Neural progenitor cell (in vitro differentiated cells): Measurements from ENCODE around the gene PCDHGA12. TPM values are rescaled to one million over a fixed set of nuclear protein-coding genes. Genes with fewer than 3 reads are reported as not detected.

Experiments used
- DNase-seq: peaks from one replicate; pipeline ENCODE4 v3.0.0-alpha.2; 2016; ENCODE audit warnings: low spot score
- H2AFZ ChIP-seq: fragments of 200-600 bp; sonication (generic); replicated peaks from 2 replicates; pipeline ENCODE4 v1.6.1; 2016; ENCODE audit warnings: antibody characterized with exemption
- H3F3A ChIP-seq: fragments of 200-600 bp; sonication (generic); 2 replicates; pipeline ENCODE4 v1.6.1; 2016; ENCODE audit warnings: antibody characterized with exemption, low read depth
- H3K27ac ChIP-seq: fragments of 200-600 bp; sonication (generic); 2 replicates; pipeline ENCODE4 v1.5.1; 2016; ENCODE audit warnings: mild to moderate bottlenecking
- H3K27me3 ChIP-seq: fragments of 200-600 bp; sonication (generic); 2 replicates; pipeline ENCODE4 v1.6.1; 2016; ENCODE audit warnings: mild to moderate bottlenecking, moderate library complexity
- H3K36me3 ChIP-seq: fragments of 200-600 bp; sonication (generic); 2 replicates; pipeline ENCODE4 v1.5.1; 2016
- H3K4me1 ChIP-seq: fragments of 200-600 bp; sonication (generic); 2 replicates; pipeline ENCODE4 v1.6.1; 2016; ENCODE audit warnings: mixed run types
- H3K4me2 ChIP-seq: fragments of 200-600 bp; sonication (generic); 2 replicates; pipeline ENCODE4 v1.6.1; 2016
- H3K4me3 ChIP-seq: fragments of 200-600 bp; sonication (generic); 2 replicates; pipeline ENCODE4 v1.5.1; 2016
- H3K79me2 ChIP-seq: fragments of 200-600 bp; sonication (generic); 2 replicates; pipeline ENCODE4 v1.6.1; 2016; ENCODE audit warnings: low read depth
- H3K9ac ChIP-seq: fragments of 200-600 bp; sonication (generic); 2 replicates; pipeline ENCODE4 v1.6.1; 2016
- H3K9me3 ChIP-seq: fragments of 200-600 bp; sonication (generic); 2 replicates; pipeline ENCODE4 v1.5.1; 2016; ENCODE audit warnings: low read depth
- H4K20me1 ChIP-seq: fragments of 200-600 bp; sonication (generic); 2 replicates; pipeline ENCODE4 v1.6.1; 2016; ENCODE audit warnings: low read depth
- H3K27ac Mint-ChIP-seq: 3 replicates; pipeline ENCODE4 v1.8.0; 2021; ENCODE audit warnings: mixed read lengths
- H3K27me3 Mint-ChIP-seq: 2 replicates; pipeline ENCODE4 v1.8.0; 2022; ENCODE audit warnings: low read depth, mild to moderate bottlenecking, inconsistent platforms, moderate library complexity, mixed read lengths; ENCODE audit not compliant: insufficient read depth
- H3K36me3 Mint-ChIP-seq: 3 replicates; pipeline ENCODE4 v1.8.0; 2021; ENCODE audit warnings: mixed read lengths
- H3K4me1 Mint-ChIP-seq: 3 replicates; pipeline ENCODE4 v1.8.0; 2021; ENCODE audit warnings: mixed read lengths
- H3K4me3 Mint-ChIP-seq: 3 replicates; pipeline ENCODE4 v1.8.0; 2021; ENCODE audit warnings: mild to moderate bottlenecking, moderate library complexity, mixed read lengths
- H3K9me3 Mint-ChIP-seq: 3 replicates; pipeline ENCODE4 v1.8.0; 2020; ENCODE audit warnings: mixed read lengths
- CTCF ChIP-seq: fragments of 200-600 bp; sonication (generic); IDR thresholded peaks from 2 replicates; pipeline ENCODE4 v1.5.1; 2017; ENCODE audit warnings: antibody characterized with exemption, mild to moderate bottlenecking
- EZH2 ChIP-seq: fragments of 200-600 bp; sonication (generic); IDR thresholded peaks from 2 replicates; pipeline ENCODE4 v1.6.1; 2017; ENCODE audit warnings: antibody characterized with exemption, mild to moderate bottlenecking, moderate library complexity
- EZH2phosphoT487 ChIP-seq: fragments of 200-600 bp; sonication (generic); IDR thresholded peaks from 2 replicates; pipeline ENCODE4 v1.6.1; 2017; ENCODE audit warnings: antibody characterized with exemption
- total RNA-seq: library from RNA; depleted of rRNA; stranded (reverse); fragments of >200 nt; gene quantifications from 2 replicates; pipeline ENCODE4 v1.2.3, GENCODE V29; 2015; ENCODE audit warnings: low replicate concordance

The PCDHGA12 gene
- total RNA-seq, 1 donor from 2014 or later: 0.79 TPM

GRCh38 chr5:141419074-141419880 is 11.0 kb upstream of the PCDHGA12 start:
- Histone ChIP-seq H4K20me1 (no peaks in the 10 kb centered on the region), H3K27ac (no peak overlapping the region), H2AFZ (no peak overlapping the region), H3F3A (peaks cover 44% of the 10 kb centered on the region), H3K27me3 (no peaks in the 10 kb centered on the region), H3K79me2 (peaks cover 11% of the 10 kb centered on the region), H3K4me3 (no peak overlapping the region), H3K4me1 (no peaks in the 10 kb centered on the region), H3K9me3 (peaks cover 64% of the 10 kb centered on the region), H3K4me2 (no peak overlapping the region), H3K36me3 (peaks cover 35% of the 10 kb centered on the region), H3K9ac (no peak overlapping the region)
- H3K4me3 Mint-ChIP-seq: no peak overlapping the region
- H3K27ac Mint-ChIP-seq: no peak overlapping the region
- H3K27me3 Mint-ChIP-seq: peaks cover 19% of the 10 kb centered on the region
- H3K4me1 Mint-ChIP-seq: peaks cover 4% of the 10 kb centered on the region
- peaks cover 85% of the 10 kb centered on the region for H3K9me3 Mint-ChIP-seq
- peaks cover 74% of the 10 kb centered on the region for H3K36me3 Mint-ChIP-seq
- TF ChIP-seq EZH2phosphoT487 (no peak), CTCF (no peak), EZH2 (no peak)
- no peak for DNase-seq

- TF ChIP-seq CTCF (peak; percentile 45), EZH2 (no peak)
- H3K4me3 Mint-ChIP-seq: no peak within 1 kb of the TSS
- H3K9me3 ChIP-seq: peaks cover 77% of the 10 kb centered on the region
- no peaks in the 10 kb centered on the region for H3K4me1 ChIP-seq
- H3K27ac Mint-ChIP-seq: no peak within 1 kb of the TSS
- peaks cover 4% of the 10 kb centered on the region for H3K4me1 Mint-ChIP-seq
- peaks cover 16% of the 10 kb centered on the region for H3K79me2 ChIP-seq
- peaks cover 78% of the 10 kb centered on the region for H3K36me3 Mint-ChIP-seq
- DNase-seq: peak; percentile 57
- peak within 1 kb of the TSS; percentile 36 for H3K4me2 ChIP-seq
- H3K4me3 ChIP-seq: peak within 1 kb of the TSS; percentile 38
- H3K27me3 ChIP-seq: no peaks in the 10 kb centered on the region
- no peaks in the 10 kb centered on the region for H4K20me1 ChIP-seq
- H3K9me3 Mint-ChIP-seq: peaks cover 87% of the 10 kb centered on the region
- H3K27me3 Mint-ChIP-seq: peaks cover 17% of the 10 kb centered on the region
- H3K36me3 ChIP-seq: peaks cover 52% of the 10 kb centered on the region
- peaks cover 44% of the 10 kb centered on the region for H3F3A ChIP-seq
- no peak within 1 kb of the TSS for H3K9ac ChIP-seq
- H2AFZ ChIP-seq: no peak within 1 kb of the TSS
- H3K27ac ChIP-seq: no peak within 1 kb of the TSS
Measured at GRCh38 chr5:141420855-141421488, 9.3 kb upstream of the PCDHGA12 start, which contains the start of gene PCDHGA11. PCDHGA11 (plus strand) TSS chr5:141421051; CDS start chr5:141421228, 177 bp downstream.

GRCh38 chr5:141421489-141421855 is 8.8 kb upstream of the PCDHGA12 start:
- TF ChIP-seq EZH2 (no peak), EZH2phosphoT487 (no peak), CTCF (no peak)
- Histone ChIP-seq H3K79me2 (peaks cover 16% of the 10 kb centered on the region), H3K27ac (no peak overlapping the region), H3K36me3 (peaks cover 56% of the 10 kb centered on the region), H3K4me2 (peak overlapping the region; percentile 36), H4K20me1 (no peaks in the 10 kb centered on the region), H2AFZ (no peak overlapping the region), H3F3A (peaks cover 44% of the 10 kb centered on the region), H3K9me3 (peaks cover 80% of the 10 kb centered on the region), H3K4me3 (peak overlapping the region; percentile 38), H3K9ac (no peak overlapping the region), H3K27me3 (no peaks in the 10 kb centered on the region), H3K4me1 (no peaks in the 10 kb centered on the region)
- peaks cover 4% of the 10 kb centered on the region for H3K4me1 Mint-ChIP-seq
- peaks cover 78% of the 10 kb centered on the region for H3K36me3 Mint-ChIP-seq
- peaks cover 87% of the 10 kb centered on the region for H3K9me3 Mint-ChIP-seq
- peaks cover 17% of the 10 kb centered on the region for H3K27me3 Mint-ChIP-seq
- DNase-seq: no peak
- H3K27ac Mint-ChIP-seq: no peak overlapping the region
- no peak overlapping the region for H3K4me3 Mint-ChIP-seq
